ENCODE results near the gene C16orf95. TPM values are rescaled to one million over a fixed set of nuclear protein-coding genes. Genes with fewer than 3 reads are reported as not detected.

The C16orf95 gene
- total RNA-seq, 2 donors from 2014 or later: 6.4 to 7.8 TPM

DNA sequence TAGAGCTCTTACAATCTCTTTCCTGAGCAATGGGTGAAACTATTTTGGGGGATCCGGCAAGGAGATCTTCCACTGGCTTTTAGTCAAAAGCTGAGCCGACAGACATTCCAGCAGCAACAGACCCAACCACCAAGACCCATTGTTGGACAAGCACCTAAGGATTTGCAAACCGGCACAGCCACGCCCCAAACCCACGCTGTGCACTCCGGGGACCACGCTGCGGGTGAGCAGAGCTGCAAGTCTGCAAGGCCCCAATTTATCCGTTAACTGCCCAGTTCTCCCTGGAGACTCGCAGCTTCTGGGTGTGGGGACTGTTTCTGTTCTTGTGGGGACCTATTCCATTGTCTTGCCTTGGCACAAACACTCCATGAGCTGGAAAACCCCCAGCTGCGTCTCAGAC lies 45.9 kb downstream of the C16orf95 start:
- 93% methylated on average over 8 to 11 of the region's 11 CpGs for WGBS, 2 experiments (ENCODE audit: insufficient coverage in 1 of 2, insufficient read length in 1 of 2)
- H3K36me3 Mint-ChIP-seq (ENCODE audit: low read depth): no peaks in the 10 kb centered on the region
- no peak overlapping the region for H3K4me3 Mint-ChIP-seq
- TF ChIP-seq CTCF (conservative IDR thresholded peaks at IDR 0.05): no peak
- no peaks in the 10 kb centered on the region for H3K27me3 Mint-ChIP-seq (ENCODE audit: insufficient read depth)
- Histone ChIP-seq H3K4me1 (ENCODE audit: control insufficient read depth, insufficient read depth, low read length) (peaks cover 7% of the 10 kb centered on the region), H3K9me3 (ENCODE audit: control insufficient read depth, low read length) (no peaks in the 10 kb centered on the region), H3K36me3 (ENCODE audit: control insufficient read depth, insufficient read depth, low read length) (no peaks in the 10 kb centered on the region), H3K9ac (ENCODE audit: extremely low read depth, low read length, poor library complexity, severe bottlenecking) (no peak overlapping the region), H3K4me3 (ENCODE audit: low read length) (no peak overlapping the region), H3K27ac (ENCODE audit: low read depth, low read length) (no peak overlapping the region), H3K27me3 (ENCODE audit: control insufficient read depth, insufficient read depth, low read length, poor library complexity, severe bottlenecking) (no peaks in the 10 kb centered on the region)
- H3K4me1 Mint-ChIP-seq: peaks cover 25% of the 10 kb centered on the region
- no peak for DNase-seq
- H3K27ac Mint-ChIP-seq: no peak overlapping the region
- H3K9me3 Mint-ChIP-seq: no peaks in the 10 kb centered on the region

- WGBS, 2 experiments (ENCODE audit: insufficient coverage in 1 of 2, insufficient read length in 1 of 2): 92 to 94% methylated on average over 6 to 8 of the region's 8 CpGs
- no peaks in the 10 kb centered on the region for H3K27me3 ChIP-seq (ENCODE audit: control insufficient read depth, insufficient read depth, low read length, poor library complexity, severe bottlenecking)
- H3K9me3 Mint-ChIP-seq: no peaks in the 10 kb centered on the region
Observed at GRCh38 chr16:87267566-87267965, 49.6 kb downstream of the C16orf95 start.

DNA sequence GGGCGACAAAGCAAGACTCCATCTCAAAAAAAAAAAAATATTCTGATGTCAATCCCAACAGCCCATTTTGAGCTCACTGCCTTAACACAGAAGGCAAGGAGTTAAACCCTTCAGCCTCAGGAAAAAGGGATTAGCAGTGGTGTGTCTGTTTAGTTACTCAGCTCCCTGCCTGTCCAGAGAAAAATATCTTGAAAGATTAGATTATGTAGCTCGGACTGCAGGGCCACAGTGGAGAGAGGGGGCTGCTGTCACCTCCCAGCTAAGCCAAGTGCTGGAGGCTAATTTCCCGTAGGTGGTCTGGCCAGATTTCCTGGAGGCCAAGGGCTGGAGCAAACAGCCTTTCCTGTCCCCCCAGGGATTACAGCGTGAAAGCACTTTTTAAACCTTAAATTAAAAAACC lies 50.3 kb downstream of the C16orf95 start:
- H3K27me3 ChIP-seq (ENCODE audit: control insufficient read depth, insufficient read depth, low read length, poor library complexity, severe bottlenecking): no peaks in the 10 kb centered on the region
- 66 to 90% methylated on average over 2 to 4 of the region's 4 CpGs for WGBS, 2 experiments (ENCODE audit: insufficient coverage in 1 of 2, insufficient read length in 1 of 2)
- Mint-ChIP-seq H3K27me3 (ENCODE audit: insufficient read depth) (no peaks in the 10 kb centered on the region), H3K4me3 (no peak overlapping the region), H3K9me3 (no peaks in the 10 kb centered on the region), H3K27ac (no peak overlapping the region), H3K4me1 (peaks cover 45% of the 10 kb centered on the region), H3K36me3 (ENCODE audit: low read depth) (no peaks in the 10 kb centered on the region)
- no peak for TF ChIP-seq CTCF (conservative IDR thresholded peaks at IDR 0.05)
- no peak overlapping the region for H3K4me3 ChIP-seq (ENCODE audit: low read length)
- no peaks in the 10 kb centered on the region for H3K36me3 ChIP-seq (ENCODE audit: control insufficient read depth, insufficient read depth, low read length)
- no peak for DNase-seq
- no peak overlapping the region for H3K27ac ChIP-seq (ENCODE audit: low read depth, low read length)
- peaks cover 20% of the 10 kb centered on the region for H3K4me1 ChIP-seq (ENCODE audit: control insufficient read depth, insufficient read depth, low read length)
- H3K9ac ChIP-seq (ENCODE audit: extremely low read depth, low read length, poor library complexity, severe bottlenecking): no peak overlapping the region
- no peaks in the 10 kb centered on the region for H3K9me3 ChIP-seq (ENCODE audit: control insufficient read depth, low read length)

More at GRCh38 chr16:87267566-87267965, 49.6 kb downstream of the C16orf95 start:
- H3K4me3 Mint-ChIP-seq: no peak overlapping the region
- no peak for DNase-seq
- Histone ChIP-seq H3K4me3 (ENCODE audit: low read length) (no peak overlapping the region), H3K9ac (ENCODE audit: extremely low read depth, low read length, poor library complexity, severe bottlenecking) (no peak overlapping the region), H3K36me3 (ENCODE audit: control insufficient read depth, insufficient read depth, low read length) (no peaks in the 10 kb centered on the region), H3K9me3 (ENCODE audit: control insufficient read depth, low read length) (no peaks in the 10 kb centered on the region), H3K4me1 (ENCODE audit: control insufficient read depth, insufficient read depth, low read length) (peaks cover 20% of the 10 kb centered on the region), H3K27ac (ENCODE audit: low read depth, low read length) (no peak overlapping the region)
- H3K27me3 Mint-ChIP-seq (ENCODE audit: insufficient read depth): no peaks in the 10 kb centered on the region
- TF ChIP-seq CTCF (conservative IDR thresholded peaks at IDR 0.05): no peak
- no peaks in the 10 kb centered on the region for H3K36me3 Mint-ChIP-seq (ENCODE audit: low read depth)
- H3K4me1 Mint-ChIP-seq: peaks cover 45% of the 10 kb centered on the region
- H3K27ac Mint-ChIP-seq: no peak overlapping the region

All from endodermal cell (in vitro differentiated cells).